GM19463 (cell line): ENCODE measurements around the gene OTOP1.
"Not testable (repeated sequence)": the region's sequence is repeated elsewhere in the genome, so short reads cannot be mapped to it uniquely, and the experiment has no call there.

Experiments
- ATAC-seq: cut with Tn5 transposase; IDR thresholded peaks from one replicate; pipeline ENCODE4 v1.9.1; 2021; ENCODE audit warnings: mild to moderate bottlenecking, moderate library complexity; ENCODE audit not compliant: unreplicated experiment

The OTOP1 gene

DNA sequence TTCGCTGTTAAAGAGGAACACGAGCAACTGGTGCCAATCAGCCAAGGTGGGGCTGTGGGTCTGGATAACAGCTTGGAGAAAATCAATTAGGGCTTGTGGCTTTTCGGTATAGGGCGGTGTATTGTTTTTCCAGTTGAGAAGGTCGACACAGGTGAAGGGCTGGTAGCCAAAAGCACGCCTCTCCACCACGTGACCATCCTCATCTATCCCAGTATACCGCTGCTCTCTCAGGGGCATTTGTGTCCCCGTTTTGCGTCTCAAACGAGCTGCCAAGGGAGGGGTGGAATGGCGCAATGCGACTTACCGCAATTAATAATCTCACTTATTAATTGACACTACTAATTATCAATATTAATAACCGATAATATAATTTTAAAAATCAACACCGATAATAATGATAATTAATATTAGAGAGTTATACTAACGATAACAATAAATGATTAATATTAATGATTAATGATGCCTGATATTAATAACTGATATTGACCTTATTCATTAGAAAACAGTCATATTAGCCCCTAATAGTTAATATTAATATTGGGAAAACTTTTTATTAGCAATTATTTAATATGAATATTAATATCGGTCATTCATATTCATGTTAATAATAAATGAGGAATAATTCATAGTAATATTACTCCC lies 62.1 kb downstream of the OTOP1 start:
- not testable (repeated sequence) for ATAC-seq

GRCh38 chr4:4162186-4162585 lies 64.5 kb downstream of the OTOP1 start:
- ATAC-seq: not testable (repeated sequence)

- ATAC-seq: not testable (repeated sequence)
Observed at GRCh38 chr4:4160956-4161665, 65.6 kb downstream of the OTOP1 start.

GRCh38 chr4:4145622-4146021 lies 81.1 kb downstream of the OTOP1 start:
- not testable (repeated sequence) for ATAC-seq

- not testable (repeated sequence) for ATAC-seq
Observed at GRCh38 chr4:4143376-4143775, 83.4 kb downstream of the OTOP1 start.

DNA sequence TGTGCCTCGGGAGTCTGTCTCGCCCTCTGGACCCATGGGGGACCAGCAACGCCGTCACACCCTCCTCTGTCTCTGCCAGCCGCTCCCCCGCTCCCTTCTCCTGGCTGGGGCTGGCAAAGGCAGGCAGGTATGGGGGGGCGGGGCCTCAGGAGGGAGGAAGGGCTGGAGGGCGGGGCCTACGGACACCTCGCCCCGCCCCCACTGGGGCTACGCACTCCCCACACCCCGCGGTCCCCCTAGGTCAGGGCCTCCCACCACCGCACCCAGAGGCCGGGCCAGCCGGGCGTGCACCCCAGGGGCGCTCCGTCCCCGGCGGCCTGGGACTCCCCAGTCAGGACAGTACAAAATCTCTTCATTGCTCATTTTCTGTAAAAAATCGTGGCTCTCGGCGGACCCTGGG lies 84.0 kb downstream of the OTOP1 start:
- not testable (repeated sequence) for ATAC-seq

- ATAC-seq: not testable (repeated sequence)
Observed at GRCh38 chr4:4141186-4141585, 85.5 kb downstream of the OTOP1 start.
